Measurements from ENCODE around the gene HIBCH.
"Not testable (repeated sequence)": the region's sequence is repeated elsewhere in the genome, so short reads cannot be mapped to it uniquely, and the experiment has no call there.

The HIBCH gene

DNA sequence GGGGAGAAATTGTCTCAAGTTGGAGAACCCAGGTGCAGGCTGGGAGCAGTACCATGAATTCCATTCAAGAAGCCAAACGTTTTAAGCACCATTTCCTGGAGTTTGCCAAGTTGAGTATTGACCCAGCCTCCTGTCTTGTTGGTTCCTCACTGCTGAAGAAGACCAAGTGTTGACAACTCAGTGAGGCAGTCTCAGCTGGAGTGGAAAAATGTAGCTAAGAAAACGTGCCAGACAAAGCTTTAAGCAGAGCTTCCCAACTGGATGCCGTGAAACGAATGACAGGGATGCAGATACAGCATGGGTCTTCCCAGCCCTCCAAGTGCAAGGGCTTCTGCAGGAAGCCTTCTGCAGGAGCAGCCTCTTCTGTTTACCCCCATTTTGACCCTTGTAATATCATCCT lies 23.0 kb upstream of the HIBCH start:
- no peak for DNase-seq (ENCODE audit: low spot score)
- no peak for TF ChIP-seq CTCF (IDR thresholded peaks at IDR 0.05; ENCODE audit: borderline replicate concordance, control extremely low read depth, extremely low read depth, insufficient read depth, missing control alignments)
- in situ Hi-C loops (cut with MboI; ENCODE audit: low sequenced_read_pairs, unreplicated experiment) = no loop called here

DNA sequence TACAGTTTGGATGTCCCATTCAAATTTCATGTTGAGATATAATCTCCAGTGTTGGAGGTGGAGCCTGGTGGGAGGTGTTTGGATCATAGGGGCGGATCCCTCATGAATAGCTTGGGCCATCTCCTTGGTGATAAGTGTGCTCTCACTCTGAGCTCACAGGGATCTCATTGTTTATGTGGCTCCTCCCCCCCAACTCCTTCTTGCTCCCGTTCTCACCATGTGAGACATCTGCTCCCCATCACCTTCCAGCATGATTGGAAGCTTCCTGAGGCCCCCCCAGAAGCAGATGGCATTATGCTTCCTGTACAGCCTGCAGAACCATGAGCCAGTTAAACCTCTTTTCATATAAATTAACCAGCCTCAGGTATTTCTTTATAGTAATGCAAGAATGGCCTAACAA lies 20.7 kb upstream of the HIBCH start:
- no peak for DNase-seq (ENCODE audit: low spot score)
- no peak for TF ChIP-seq CTCF (IDR thresholded peaks at IDR 0.05; ENCODE audit: borderline replicate concordance, control extremely low read depth, extremely low read depth, insufficient read depth, missing control alignments)
- in situ Hi-C loops (cut with MboI; ENCODE audit: low sequenced_read_pairs, unreplicated experiment) = no loop called here

DNA sequence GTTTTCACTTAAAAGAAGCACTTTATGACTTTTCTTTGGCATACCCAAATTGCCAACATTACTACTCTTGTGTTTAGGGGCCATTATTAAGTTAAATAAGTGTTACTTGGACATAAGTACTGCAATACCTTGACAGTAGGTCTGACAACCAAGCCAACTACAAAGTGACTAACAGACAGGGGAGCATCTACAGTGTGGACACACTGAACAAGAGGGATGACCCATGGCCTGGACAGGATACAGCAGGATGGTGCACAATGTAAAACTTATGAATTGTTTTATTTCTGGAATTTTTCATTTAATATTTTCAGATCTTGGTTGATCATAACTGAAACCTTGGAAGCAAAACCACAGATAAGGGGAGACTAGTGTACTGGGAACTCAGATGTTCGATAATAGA lies 19.8 kb upstream of the HIBCH start:
- in situ Hi-C loops (cut with MboI; ENCODE audit: low sequenced_read_pairs, unreplicated experiment) = no loop called here
- DNase-seq (ENCODE audit: low spot score) = no peak
- TF ChIP-seq CTCF (IDR thresholded peaks at IDR 0.05; ENCODE audit: borderline replicate concordance, control extremely low read depth, extremely low read depth, insufficient read depth, missing control alignments) = no peak

GRCh38 chr2:190338453-190338852 lies 18.8 kb upstream of the HIBCH start:
- no peak for DNase-seq (ENCODE audit: low spot score)
- in situ Hi-C loops (cut with MboI; ENCODE audit: low sequenced_read_pairs, unreplicated experiment) = no loop called here
- no peak for TF ChIP-seq CTCF (IDR thresholded peaks at IDR 0.05; ENCODE audit: borderline replicate concordance, control extremely low read depth, extremely low read depth, insufficient read depth, missing control alignments)

DNA sequence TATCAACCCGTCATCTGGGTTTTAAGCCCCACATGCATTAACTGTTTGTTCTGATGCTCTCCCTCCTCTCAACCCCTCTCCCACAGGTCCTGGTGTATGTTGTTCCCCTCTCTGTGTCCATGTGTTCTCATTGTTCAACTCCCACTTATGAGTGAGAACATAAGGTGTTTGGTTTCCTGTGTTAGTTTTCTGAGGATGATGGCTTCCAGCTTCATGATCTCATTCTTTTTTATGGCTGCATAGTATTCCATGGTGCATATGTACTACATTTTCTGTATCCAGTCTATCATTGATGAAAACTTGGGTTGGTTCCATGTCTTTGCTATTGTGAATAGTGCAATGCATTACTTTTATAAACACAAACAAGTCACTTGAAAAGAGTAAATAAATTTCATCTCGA lies 16.8 kb upstream of the HIBCH start:
- in situ Hi-C loops (cut with MboI; ENCODE audit: low sequenced_read_pairs, unreplicated experiment) = no loop called here
- DNase-seq (ENCODE audit: low spot score) = no peak
- no peak for TF ChIP-seq CTCF (IDR thresholded peaks at IDR 0.05; ENCODE audit: borderline replicate concordance, control extremely low read depth, extremely low read depth, insufficient read depth, missing control alignments)

DNA sequence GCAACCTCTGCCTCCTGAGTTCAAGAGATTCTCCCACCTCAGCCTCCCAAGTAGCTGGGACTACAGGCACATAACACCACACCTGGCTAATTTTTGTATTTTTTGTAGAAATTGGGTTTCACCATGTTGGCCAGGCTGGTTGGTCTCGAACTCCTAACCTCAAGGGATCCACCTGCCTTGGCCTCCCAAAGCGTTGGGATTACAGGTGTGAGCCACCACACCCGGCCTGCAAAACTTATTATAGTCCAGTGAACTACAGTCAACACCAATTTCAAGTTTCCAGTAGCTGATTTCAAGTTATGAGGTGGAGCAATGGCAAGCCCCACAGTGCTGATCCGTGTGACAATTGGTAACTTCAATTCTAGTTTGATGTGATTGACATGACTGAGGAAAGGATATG lies 16.0 kb upstream of the HIBCH start:
- in situ Hi-C loops (cut with MboI; ENCODE audit: low sequenced_read_pairs, unreplicated experiment); DNase-seq (ENCODE audit: low spot score): not testable (repeated sequence)

DNA sequence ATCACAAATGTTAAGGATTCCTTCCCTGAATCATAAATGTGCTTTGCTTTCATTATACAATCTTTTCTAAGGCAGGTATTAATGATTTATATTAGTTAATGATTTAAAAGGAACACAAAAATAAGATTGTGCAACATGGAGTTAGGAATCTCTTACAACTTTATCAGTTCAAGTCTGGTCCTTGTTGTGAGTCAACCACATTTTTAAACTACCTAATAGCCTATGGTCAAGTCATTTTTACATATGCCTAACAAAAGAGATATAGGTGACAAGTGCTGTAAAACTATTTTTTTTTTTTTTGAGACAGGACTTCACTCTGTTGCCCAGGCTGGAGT lies 15.6 kb upstream of the HIBCH start:
- TF ChIP-seq CTCF (IDR thresholded peaks at IDR 0.05; ENCODE audit: borderline replicate concordance, control extremely low read depth, extremely low read depth, insufficient read depth, missing control alignments) = no peak
- in situ Hi-C loops (cut with MboI; ENCODE audit: low sequenced_read_pairs, unreplicated experiment) = no loop called here
- DNase-seq (ENCODE audit: low spot score) = no peak

All from GM13976 (cell line).